NCI-H82 treated with DMSO at 0.1 percent for 48 hours (cell line): Measurements from ENCODE around the gene NES.
"Not testable (repeated sequence)": the region's sequence is repeated elsewhere in the genome, so short reads cannot be mapped to it uniquely, and the experiment has no call there.

Experiments
- DNase-seq: peaks from one replicate; lab custom pipeline; 2025; ENCODE audit not compliant: unreplicated experiment; lab: John Stamatoyannopoulos, UW

The NES gene

DNA sequence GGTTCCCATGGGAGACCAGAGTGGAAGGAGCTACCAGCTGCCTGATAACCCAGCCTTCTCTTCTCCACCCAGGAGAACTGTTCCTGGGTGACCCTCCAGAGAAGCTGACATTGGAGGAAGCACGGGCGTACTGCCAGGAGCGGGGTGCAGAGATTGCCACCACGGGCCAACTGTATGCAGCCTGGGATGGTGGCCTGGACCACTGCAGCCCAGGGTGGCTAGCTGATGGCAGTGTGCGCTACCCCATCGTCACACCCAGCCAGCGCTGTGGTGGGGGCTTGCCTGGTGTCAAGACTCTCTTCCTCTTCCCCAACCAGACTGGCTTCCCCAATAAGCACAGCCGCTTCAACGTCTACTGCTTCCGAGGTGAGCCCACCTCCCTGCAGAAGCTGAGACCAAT is 28.7 kb downstream of the NES start:
- DNase-seq = no peak

DNA sequence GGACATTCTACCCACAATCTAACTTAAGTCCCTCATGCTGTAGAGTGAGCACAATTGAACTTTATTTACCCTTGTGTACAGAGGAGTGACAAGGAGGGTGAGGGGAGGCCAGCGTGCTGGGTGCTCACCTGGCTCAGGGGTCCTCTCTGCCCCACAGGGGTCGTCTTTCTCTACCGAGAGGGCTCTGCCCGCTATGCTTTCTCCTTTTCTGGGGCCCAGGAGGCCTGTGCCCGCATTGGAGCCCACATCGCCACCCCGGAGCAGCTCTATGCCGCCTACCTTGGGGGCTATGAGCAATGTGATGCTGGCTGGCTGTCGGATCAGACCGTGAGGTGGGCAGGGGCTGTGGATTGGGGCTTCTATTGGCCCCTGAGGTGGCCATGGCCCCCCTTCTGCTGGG is 29.9 kb downstream of the NES start:
- DNase-seq = no peak

DNA sequence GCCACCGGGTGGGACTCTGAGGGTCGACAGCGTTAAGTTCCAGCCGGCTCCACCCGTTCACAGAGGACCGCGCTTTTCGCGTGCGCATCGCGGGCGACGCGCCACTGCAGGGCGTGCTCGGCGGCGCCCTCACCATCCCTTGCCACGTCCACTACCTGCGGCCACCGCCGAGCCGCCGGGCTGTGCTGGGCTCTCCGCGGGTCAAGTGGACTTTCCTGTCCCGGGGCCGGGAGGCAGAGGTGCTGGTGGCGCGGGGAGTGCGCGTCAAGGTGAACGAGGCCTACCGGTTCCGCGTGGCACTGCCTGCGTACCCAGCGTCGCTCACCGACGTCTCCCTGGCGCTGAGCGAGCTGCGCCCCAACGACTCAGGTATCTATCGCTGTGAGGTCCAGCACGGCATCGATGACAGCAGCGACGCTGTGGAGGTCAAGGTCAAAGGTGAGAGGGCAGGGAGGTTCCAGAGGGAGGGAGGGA is 30.4 kb downstream of the NES start:
- no peak for DNase-seq

DNA sequence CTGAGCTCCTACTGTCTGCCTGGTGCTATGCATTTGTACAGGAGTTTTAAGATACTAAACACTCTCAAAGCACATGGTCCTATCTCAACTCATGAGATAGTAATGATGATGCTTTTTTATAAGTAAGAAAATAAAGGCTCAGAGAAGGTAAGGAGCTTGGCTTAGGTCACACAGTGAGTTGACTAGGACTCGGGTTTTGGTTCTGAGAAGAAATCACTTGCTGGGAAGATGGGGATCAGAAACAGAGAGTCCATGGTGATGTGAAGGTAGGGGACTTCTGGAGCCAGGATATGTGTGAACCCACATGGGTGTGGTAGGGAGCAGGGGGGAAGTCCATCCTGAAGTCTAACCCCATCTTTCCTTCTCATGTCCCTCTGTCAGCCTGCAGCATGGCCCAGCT is 31.5 kb downstream of the NES start:
- no peak for DNase-seq

DNA sequence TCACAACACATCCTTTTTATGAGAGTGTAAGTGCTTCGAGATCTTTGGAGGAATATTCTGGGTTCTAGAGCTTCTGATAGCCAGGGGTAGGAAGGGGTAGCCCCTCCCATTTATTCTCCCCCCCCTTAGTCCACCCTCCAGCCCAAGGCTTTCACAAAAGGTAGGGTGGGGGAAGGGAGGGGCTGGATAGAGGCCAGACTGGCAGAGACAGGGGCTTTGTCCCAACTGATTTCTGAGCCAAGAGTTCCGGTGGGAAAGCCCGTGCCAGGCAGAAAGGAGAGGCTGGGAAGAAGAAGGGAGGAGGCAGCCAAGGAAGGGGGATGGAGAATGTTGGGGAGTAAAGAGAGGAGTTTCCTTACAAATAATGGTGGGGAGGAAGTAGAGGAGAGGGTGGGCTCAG is 32.2 kb downstream of the NES start:
- DNase-seq = no peak

DNA sequence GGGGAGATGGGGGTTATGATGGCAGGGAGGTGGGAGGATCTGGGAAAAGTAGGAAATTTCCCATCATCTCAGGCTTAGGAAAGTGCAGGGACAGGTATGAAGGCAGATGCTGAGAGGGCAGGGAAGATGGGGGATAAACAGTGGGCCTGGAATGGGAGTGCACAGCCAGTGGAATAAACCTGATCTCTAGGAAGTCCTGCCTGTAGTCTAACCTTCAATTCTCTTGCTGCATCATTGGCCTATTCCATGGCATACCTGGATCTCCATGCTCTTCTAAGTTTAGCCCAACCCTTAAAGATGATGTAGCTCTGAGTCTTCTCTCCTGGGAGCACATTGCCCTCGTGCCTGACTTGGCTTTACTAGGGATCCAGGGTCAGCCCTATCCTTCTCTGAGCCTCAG is 32.6 kb downstream of the NES start:
- DNase-seq = no peak

DNA sequence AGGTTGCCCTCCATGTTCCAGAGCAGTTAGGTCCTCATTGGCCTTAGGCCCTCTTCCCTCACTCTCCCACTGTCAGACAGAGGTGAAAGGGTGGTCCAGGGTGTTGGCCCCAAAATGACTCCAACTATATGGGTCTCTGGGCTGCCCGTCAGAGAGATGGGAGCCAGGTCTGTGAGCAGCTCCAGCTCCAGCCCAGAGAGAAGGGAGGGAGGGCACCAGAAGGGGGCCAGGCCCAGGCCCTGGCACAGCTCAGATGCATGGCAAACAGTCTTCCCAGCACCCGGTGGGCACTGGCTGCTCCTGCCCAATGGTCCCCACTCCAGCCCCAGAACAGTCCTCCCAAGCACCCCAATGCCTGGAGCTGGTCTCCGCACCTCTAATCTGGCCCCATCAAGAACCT is 33.1 kb downstream of the NES start:
- no peak for DNase-seq

- no peak for DNase-seq
Measured at GRCh38 chr1:156643778-156644092, 33.5 kb downstream of the NES start.

GRCh38 chr1:156643049-156643777 is 34.0 kb downstream of the NES start:
- DNase-seq = no peak

DNA sequence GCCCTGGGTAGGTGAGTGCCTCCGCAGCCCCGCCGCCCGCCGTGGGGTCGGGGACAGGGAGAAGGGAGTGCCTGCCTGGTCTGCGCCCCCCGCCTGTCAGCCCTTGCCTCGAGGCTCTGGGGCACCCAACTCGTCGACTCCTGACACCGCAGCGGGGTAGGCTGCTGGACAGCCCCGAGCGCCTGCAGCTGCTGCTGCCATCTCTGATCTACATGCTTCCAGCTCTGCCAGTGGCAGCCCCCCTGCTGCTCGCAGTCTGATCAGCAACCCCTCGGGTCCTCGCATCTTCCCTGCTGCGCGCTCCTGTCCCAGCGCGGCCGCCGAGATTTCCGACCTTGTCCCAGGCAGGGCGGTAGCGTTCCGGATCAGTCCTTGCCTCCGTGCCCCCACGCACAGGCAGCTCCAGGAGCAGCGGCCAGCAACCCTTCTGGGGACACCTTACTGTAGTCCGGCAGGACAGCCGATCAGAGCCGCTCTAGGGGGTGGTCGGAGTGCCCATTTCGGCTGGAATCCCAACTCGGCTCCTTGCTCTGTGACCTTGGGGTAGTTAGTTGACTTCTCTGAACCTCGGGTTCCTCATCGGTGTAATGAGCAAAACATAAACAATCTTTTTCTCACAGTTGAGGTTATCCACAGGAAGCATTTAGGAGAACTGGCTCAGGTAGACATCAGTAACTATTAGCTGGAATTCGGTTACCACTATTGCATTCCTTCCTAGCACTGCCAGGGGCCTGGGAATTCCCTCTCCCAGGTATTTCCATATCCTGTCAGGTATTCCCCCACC is 34.8 kb downstream of the NES start:
- DNase-seq = no peak

- DNase-seq = peak; percentile 42
Measured at GRCh38 chr1:156641761-156642264, 35.4 kb downstream of the NES start, which contains the start of gene BCAN. Gene BCAN (plus strand): TSS chr1:156642117. CDS start chr1:156646055, 3,938 bp downstream.

GRCh38 chr1:156640842-156641706 is 36.1 kb downstream of the NES start:
- no peak for DNase-seq

- DNase-seq = no peak
Measured at GRCh38 chr1:156639601-156640101, 37.6 kb downstream of the NES start.

DNA sequence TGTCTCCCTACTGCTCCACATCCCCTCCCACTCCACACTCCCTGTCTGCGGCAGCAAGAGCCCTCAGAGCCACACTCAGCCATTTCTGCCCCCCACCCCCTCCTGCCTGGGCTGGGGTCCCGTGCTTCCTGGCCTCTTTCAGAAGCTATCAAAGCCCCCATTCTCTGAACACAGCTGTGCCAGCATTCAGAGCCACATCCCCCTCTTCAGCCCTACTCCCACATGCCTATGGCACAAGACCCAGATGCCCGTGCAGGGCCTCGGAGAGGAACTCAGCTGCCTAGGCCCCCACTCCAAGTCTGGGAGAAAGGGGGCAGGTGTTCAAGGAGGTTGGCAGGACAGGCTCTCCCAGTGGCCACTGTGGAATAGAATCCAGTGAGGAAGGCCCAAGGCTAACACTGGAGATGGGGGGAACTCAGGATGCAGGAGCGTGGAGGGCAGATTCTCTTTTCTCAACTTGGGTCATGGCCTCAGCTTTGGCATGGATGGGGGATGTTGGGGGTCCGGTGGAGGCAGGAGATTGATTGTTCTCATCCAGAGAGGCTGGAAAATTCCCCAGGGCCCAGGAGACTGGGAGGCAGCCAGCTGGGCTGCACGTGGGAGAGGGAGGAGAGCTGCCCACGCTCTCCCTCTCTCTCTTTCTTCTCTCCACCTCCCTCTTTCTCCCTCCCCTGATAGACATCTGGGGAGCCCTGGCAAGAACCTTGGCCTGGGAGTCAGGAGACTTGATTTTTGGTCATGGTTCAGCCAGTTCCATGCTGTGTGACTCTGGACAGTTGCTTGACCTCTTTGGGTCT is 38.8 kb downstream of the NES start:
- DNase-seq = no peak

DNA sequence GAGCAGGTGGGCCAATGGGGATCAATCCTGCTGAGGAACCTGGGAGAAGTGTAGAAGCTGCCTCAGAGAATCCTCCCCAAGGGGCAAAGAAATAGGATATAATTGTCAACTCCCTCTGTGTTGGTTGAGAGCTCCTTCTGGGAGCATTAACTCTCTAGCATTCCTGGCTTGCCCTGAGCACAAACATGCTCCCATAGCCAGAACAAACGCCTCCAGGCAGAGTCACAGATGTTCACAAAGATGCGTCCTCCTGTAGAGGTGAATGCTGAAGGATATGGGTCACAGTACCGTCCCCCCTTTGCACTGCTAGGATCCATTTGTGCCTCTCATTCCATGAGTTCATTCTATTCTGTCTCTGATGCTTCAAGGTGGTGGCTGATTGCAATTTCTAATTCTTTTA is 44.9 kb downstream of the NES start:
- no peak for DNase-seq

DNA sequence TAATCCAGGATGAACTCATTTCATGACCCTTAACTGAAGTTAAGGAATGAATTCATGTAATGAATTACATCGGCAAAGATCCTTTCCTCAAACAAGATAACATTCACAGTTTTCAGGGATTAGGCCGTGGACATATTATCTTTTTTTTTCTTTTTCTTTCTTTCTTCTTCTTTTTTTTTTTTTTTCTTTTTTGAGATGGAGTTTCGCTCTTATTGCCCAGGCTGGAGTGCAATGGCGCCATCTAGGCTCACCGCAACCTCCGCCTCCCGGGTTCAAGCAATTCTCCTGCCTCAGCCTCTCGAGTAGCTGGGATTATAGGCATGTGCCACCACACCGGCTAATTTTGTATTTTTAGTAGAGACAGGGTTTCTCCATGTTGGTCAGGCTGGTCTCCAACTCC is 46.1 kb downstream of the NES start:
- not testable (repeated sequence) for DNase-seq

- DNase-seq = no peak
Measured at GRCh38 chr1:156629823-156630449, 47.3 kb downstream of the NES start.

DNA sequence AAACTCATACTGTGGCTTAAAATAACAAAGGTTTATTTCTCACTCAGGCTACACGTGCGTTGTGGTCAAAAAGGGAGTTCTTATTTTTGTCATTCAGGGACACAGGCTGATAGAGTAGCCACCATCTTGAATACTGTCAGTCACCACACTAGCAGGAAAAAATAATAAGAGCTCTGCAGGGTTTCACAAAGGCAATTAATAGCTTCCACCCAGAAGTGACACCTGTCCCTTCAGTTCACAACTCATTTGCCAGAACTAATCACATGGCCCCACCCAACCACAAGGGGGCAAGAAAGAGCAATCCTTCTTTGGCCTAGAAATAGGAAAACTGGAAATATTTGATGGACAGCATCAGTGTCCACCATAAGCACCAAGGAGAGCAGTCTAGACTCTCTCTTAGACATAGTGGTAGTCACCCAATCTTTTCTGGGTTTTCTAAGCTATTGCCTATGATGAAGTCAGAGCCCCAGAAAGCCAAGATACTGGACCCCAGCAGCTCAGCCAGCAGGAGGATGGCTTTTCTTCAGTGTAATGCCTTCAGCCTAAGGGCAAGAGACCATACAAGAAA is 49.8 kb downstream of the NES start:
- peak; percentile 63 for DNase-seq

DNA sequence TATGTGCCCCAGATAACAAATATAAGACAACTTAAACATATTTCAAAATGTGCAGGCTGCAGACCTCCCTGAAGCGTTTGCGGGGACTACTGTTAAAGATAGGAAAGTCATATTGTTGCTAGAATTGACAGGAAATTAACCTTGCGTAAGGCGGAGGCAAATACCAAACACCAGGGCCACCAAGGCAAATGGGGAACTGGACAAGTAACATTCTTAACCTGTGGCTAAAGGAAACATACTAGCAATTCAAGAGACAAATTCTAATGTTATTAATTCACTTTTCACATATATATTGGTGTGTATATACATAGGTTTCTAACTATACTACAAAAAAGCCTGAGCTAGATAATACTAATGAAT is 51.1 kb downstream of the NES start:
- DNase-seq = no peak
